HepG2 (cell line): ENCODE measurements around the gene LUC7L2. TPM values are rescaled to one million over a fixed set of nuclear protein-coding genes. Genes with fewer than 3 reads are reported as not detected.

Experiments used
- BRD4 ChIP-seq: sonication (generic); formaldehyde crosslinking; IDR thresholded peaks from 2 replicates; pipeline ENCODE4 v1.4.0; 2020; ENCODE audit warnings: missing genetic modification reagents
- DNMT3B ChIP-seq: conservative IDR thresholded peaks from 2 replicates; pipeline ENCODE4 v1.6.1; 2016; ENCODE audit warnings: missing biosample characterization, control low read depth
- ETV6 ChIP-seq: sonication (generic); formaldehyde crosslinking; conservative IDR thresholded peaks from 2 replicates; pipeline ENCODE4 v1.4.0; 2020; ENCODE audit warnings: missing genetic modification reagents
- JUN ChIP-seq: sonication (generic); formaldehyde crosslinking; IDR thresholded peaks from 2 replicates; pipeline ENCODE4 v1.4.0; 2020; ENCODE audit warnings: mild to moderate bottlenecking, missing genetic modification reagents
- KLF12 ChIP-seq: sonication (generic); formaldehyde crosslinking; IDR thresholded peaks from 2 replicates; pipeline ENCODE4 v1.4.0; 2020; ENCODE audit warnings: missing genetic modification reagents, borderline replicate concordance
- NFAT5 ChIP-seq: sonication (generic); formaldehyde crosslinking; IDR thresholded peaks from 2 replicates; pipeline ENCODE4 v1.4.0; 2020; ENCODE audit warnings: missing genetic modification reagents
- NR2F1 ChIP-seq, 2 experiments: fragments of 450-650 bp in 1 of 2; formaldehyde crosslinking in 1 of 2; IDR thresholded peaks; 2 replicates each; pipeline versions ENCODE4 v1.5.0 to v1.6.1; 2016 to 2020; ENCODE audit warnings: mild to moderate bottlenecking in 1 of 2, missing compliant biosample characterization in 1 of 2, missing genetic modification reagents in 1 of 2, moderate library complexity in 1 of 2
- SIX1 ChIP-seq: sonication (generic); formaldehyde crosslinking; IDR thresholded peaks from 2 replicates; pipeline ENCODE4 v1.4.0; 2020; ENCODE audit warnings: missing genetic modification reagents, borderline replicate concordance
- ZBTB33 ChIP-seq: sonication (generic); formaldehyde crosslinking; IDR thresholded peaks from 2 replicates; pipeline ENCODE4 v1.4.0; 2020; ENCODE audit warnings: missing genetic modification reagents
- polyA plus RNA-seq, 8 experiments: library from polyadenylated mRNA; depleted of rRNA in 3 of 8; stranded (reverse) in 7 of 8; unstranded in 1 of 8; fragments of >200 nt; fragmentation: Illumina TruSeq in 4 of 8; extraction: Trizol in 4 of 8; gene quantifications; 2 replicates each; pipeline versions ENCODE4 v1.2.1 to v1.2.3, GENCODE V29; 2011 to 2016; ENCODE audit warnings: low read depth in 4 of 8, missing spikeins in 1 of 8, mixed read lengths in 1 of 8; ENCODE audit not compliant: insufficient read depth in 1 of 8
- total RNA-seq, 5 experiments: library from RNA; depleted of rRNA; stranded (reverse); fragments of >200 nt; fragmentation: Illumina TruSeq; extraction: Trizol; gene quantifications; 2 replicates each; pipeline ENCODE4 v1.2.3, GENCODE V29; 2016; ENCODE audit warnings: low read depth in 1 of 5
- TF ChIP-seq, protein P1 (sequence below): sonication (generic); formaldehyde crosslinking; IDR thresholded peaks from 2 replicates; pipeline ENCODE4 v1.4.0; 2020; ENCODE audit warnings: mild to moderate bottlenecking, low read depth, missing genetic modification reagents
- TF ChIP-seq, protein P2 (sequence below): sonication (generic); formaldehyde crosslinking; IDR thresholded peaks from 2 replicates; pipeline ENCODE4 v1.8.0; 2022; ENCODE audit warnings: missing genetic modification reagents, mild to moderate bottlenecking, inconsistent platforms, borderline replicate concordance
- TF ChIP-seq, protein P3 (sequence below): sonication (generic); formaldehyde crosslinking; conservative IDR thresholded peaks from 2 replicates; pipeline ENCODE4 v1.8.0; 2022; ENCODE audit warnings: missing genetic modification reagents
- TF ChIP-seq, protein P4 (sequence below): sonication (generic); formaldehyde crosslinking; IDR thresholded peaks from 2 replicates; pipeline ENCODE4 v1.4.0; 2020; ENCODE audit warnings: missing genetic modification reagents

LUC7L2 gene
- total and polyA plus RNA-seq, 2 of the 13 experiments (the other 11 are each of a cell fraction or from before 2014, with no cell fraction given): 17.9 to 50.7 TPM

DNA sequence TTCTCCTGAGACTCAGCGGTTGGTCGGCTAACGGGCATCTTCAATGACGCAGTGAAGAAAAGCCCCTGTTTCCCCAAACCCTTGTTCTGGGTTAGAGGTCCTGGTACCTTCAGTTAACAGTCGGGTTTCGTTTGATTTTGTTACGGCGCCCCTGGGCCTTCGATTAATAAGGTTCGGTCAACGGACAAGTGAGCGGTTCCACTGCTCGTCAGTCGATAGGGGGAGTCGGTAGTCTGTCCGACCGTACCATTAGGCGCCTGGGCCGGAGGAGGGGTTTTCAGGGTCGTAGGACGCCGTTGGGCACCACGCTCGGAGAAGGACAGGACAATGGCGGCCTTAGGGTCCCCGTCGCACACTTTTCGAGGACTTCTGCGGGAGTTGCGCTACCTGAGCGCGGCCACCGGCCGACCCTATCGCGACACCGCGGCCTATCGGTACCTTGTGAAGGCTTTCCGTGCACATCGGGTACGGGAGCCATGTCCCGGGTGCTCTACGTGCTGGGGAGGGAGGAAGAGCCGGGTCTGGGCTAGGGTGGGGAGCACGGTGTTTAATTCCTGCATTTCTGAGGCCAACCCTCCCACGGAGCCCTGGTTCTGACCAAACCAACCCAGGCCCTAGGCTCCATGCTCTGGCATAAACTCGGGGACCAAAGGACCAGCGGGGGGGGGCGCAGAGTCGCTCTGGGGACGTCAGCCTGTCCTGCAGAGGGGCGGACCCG, 18.5 kb upstream of the LUC7L2 start, which contains the start of gene FMC1 (continued):
- TF ChIP-seq, protein P1, sequence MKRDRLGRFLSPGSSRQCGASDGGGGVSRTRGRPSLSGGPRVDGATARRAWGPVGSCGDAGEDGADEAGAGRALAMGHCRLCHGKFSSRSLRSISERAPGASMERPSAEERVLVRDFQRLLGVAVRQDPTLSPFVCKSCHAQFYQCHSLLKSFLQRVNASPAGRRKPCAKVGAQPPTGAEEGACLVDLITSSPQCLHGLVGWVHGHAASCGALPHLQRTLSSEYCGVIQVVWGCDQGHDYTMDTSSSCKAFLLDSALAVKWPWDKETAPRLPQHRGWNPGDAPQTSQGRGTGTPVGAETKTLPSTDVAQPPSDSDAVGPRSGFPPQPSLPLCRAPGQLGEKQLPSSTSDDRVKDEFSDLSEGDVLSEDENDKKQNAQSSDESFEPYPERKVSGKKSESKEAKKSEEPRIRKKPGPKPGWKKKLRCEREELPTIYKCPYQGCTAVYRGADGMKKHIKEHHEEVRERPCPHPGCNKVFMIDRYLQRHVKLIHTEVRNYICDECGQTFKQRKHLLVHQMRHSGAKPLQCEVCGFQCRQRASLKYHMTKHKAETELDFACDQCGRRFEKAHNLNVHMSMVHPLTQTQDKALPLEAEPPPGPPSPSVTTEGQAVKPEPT (CRISPR knock-in tag): no peak
- TF ChIP-seq, protein P2, sequence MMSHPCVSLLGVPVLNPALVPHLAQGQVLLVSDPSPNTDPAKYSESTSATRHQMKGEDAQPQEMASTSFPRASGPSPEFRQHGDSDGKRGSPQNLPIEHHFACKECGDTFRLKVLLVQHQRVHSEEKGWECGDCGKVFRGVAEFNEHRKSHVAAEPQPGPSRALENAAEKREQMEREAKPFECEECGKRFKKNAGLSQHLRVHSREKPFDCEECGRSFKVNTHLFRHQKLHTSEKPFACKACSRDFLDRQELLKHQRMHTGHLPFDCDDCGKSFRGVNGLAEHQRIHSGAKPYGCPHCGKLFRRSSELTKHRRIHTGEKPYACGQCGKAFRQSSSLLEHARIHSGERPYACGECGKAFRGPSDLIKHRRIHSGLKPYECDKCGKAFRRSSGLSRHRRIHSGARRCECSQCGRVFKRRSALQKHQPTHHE: peak; percentile 69; the same call in 1 of the 2 replicates
- TF ChIP-seq, protein P3, sequence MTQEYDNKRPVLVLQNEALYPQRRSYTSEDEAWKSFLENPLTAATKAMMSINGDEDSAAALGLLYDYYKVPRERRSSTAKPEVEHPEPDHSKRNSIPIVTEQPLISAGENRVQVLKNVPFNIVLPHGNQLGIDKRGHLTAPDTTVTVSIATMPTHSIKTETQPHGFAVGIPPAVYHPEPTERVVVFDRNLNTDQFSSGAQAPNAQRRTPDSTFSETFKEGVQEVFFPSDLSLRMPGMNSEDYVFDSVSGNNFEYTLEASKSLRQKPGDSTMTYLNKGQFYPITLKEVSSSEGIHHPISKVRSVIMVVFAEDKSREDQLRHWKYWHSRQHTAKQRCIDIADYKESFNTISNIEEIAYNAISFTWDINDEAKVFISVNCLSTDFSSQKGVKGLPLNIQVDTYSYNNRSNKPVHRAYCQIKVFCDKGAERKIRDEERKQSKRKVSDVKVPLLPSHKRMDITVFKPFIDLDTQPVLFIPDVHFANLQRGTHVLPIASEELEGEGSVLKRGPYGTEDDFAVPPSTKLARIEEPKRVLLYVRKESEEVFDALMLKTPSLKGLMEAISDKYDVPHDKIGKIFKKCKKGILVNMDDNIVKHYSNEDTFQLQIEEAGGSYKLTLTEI (CRISPR knock-in tag): no peak
- no peak for TF ChIP-seq ETV6 (CRISPR knock-in tag)
- TF ChIP-seq SIX1: no peak
- peak; percentile 53; the same call in 1 of the 2 replicates for TF ChIP-seq KLF12 (CRISPR knock-in tag)
- TF ChIP-seq NR2F1 (CRISPR knock-in tag; IDR thresholded peaks at IDR 0.05): peak in 1 of 2 experiments; percentile 42; a peak in 1 of 4 replicates
- TF ChIP-seq DNMT3B (CRISPR knock-in tag): no peak
- no peak for TF ChIP-seq JUN (CRISPR knock-in tag)
- TF ChIP-seq NFAT5: peak; percentile 55; the same call in 1 of the 2 replicates
- TF ChIP-seq BRD4 (CRISPR knock-in tag): peak; percentile 93
- TF ChIP-seq, protein P4, sequence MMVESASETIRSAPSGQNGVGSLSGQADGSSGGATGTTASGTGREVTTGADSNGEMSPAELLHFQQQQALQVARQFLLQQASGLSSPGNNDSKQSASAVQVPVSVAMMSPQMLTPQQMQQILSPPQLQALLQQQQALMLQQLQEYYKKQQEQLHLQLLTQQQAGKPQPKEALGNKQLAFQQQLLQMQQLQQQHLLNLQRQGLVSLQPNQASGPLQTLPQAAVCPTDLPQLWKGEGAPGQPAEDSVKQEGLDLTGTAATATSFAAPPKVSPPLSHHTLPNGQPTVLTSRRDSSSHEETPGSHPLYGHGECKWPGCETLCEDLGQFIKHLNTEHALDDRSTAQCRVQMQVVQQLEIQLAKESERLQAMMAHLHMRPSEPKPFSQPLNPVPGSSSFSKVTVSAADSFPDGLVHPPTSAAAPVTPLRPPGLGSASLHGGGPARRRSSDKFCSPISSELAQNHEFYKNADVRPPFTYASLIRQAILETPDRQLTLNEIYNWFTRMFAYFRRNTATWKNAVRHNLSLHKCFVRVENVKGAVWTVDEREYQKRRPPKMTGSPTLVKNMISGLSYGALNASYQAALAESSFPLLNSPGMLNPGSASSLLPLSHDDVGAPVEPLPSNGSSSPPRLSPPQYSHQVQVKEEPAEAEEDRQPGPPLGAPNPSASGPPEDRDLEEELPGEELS (CRISPR knock-in tag): no peak
- no peak for TF ChIP-seq ZBTB33 (CRISPR knock-in tag)
